GM10266 (cell line): ENCODE measurements around the gene MUC5AC.
"Not testable (repeated sequence)": the region's sequence is repeated elsewhere in the genome, so short reads cannot be mapped to it uniquely, and the experiment has no call there.

Experiments used
- DNase-seq: peaks from one replicate; pipeline ENCODE4 v3.0.0; 2012; ENCODE audit errors: extremely low spot score
- CTCF ChIP-seq: IDR thresholded peaks from 2 replicates; pipeline ENCODE4 v1.5.1; 2012; ENCODE audit warnings: mild to moderate bottlenecking, low read depth; ENCODE audit not compliant: control insufficient read depth, insufficient read depth; ENCODE audit errors: missing control alignments

Gene MUC5AC

GRCh38 chr11:1179641-1180040 is 21.9 kb downstream of the MUC5AC start:
- no peak for DNase-seq
- no peak for TF ChIP-seq CTCF

DNA sequence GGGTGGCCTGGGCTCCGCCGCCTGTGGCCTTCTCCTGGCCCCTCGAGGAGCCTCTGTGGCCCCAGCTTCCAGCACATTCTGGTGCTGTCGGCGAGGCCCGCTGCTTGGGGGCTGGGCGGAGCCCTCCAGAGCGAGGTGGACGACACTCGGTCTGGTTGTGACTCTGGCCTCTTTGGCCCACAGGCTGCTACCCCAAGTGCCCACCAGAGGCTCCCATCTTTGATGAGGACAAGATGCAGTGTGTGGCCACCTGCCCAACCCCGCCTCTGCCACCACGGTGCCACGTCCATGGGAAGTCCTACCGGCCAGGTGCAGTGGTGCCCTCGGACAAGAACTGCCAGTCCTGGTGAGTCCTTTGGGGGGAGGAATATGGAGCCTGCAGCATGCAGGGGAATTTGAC is 22.4 kb downstream of the MUC5AC start:
- DNase-seq: no peak
- no peak for TF ChIP-seq CTCF

DNA sequence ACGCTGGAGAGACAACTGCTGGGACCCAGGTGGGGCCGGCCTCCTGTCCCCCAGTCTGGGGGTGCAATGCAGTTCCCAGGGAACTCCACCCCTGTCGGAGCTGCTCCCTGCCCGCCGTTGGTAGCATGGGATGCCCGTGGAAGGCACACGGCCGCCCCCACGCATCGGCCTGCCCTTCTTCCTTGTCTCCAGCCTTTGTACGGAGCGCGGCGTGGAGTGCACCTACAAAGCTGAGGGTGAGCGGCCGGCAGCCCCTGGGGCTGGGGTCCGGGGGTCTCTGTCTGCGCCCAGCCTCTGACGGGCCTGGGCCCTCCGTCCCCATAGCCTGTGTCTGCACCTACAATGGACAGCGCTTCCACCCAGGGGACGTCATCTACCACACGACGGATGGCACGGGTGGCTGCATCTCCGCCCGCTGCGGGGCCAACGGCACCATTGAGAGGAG is 23.2 kb downstream of the MUC5AC start:
- no peak for TF ChIP-seq CTCF
- DNase-seq: no peak

GRCh38 chr11:1181420-1181819 is 23.7 kb downstream of the MUC5AC start:
- no peak for TF ChIP-seq CTCF
- DNase-seq: no peak

GRCh38 chr11:1181853-1182535 is 24.2 kb downstream of the MUC5AC start:
- TF ChIP-seq CTCF: no peak
- no peak for DNase-seq

GRCh38 chr11:1184139-1184538 is 26.4 kb downstream of the MUC5AC start:
- DNase-seq: not testable (repeated sequence)

DNA sequence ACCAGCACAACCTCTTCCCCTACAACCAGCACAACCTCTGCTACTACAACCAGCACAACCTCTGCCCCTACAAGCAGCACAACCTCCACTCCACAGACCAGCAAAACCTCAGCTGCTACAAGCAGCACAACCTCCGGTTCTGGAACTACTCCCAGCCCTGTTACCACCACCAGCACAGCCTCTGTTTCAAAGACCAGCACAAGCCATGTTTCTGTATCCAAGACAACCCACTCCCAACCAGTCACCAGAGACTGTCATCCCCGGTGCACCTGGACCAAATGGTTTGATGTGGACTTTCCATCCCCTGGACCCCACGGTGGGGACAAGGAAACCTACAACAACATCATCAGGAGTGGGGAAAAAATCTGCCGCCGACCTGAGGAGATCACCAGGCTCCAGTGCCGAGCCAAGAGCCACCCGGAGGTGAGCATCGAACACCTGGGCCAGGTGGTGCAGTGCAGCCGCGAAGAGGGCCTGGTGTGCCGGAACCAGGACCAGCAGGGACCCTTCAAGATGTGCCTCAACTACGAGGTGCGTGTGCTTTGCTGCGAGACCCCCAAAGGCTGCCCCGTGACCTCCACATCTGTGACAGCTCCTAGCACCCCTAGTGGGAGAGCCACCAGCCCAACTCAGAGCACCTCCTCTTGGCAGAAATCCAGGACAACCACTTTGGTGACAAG is 30.8 kb downstream of the MUC5AC start:
- not testable (repeated sequence) for DNase-seq

GRCh38 chr11:1189816-1190215 is 32.1 kb downstream of the MUC5AC start:
- not testable (repeated sequence) for DNase-seq

DNA sequence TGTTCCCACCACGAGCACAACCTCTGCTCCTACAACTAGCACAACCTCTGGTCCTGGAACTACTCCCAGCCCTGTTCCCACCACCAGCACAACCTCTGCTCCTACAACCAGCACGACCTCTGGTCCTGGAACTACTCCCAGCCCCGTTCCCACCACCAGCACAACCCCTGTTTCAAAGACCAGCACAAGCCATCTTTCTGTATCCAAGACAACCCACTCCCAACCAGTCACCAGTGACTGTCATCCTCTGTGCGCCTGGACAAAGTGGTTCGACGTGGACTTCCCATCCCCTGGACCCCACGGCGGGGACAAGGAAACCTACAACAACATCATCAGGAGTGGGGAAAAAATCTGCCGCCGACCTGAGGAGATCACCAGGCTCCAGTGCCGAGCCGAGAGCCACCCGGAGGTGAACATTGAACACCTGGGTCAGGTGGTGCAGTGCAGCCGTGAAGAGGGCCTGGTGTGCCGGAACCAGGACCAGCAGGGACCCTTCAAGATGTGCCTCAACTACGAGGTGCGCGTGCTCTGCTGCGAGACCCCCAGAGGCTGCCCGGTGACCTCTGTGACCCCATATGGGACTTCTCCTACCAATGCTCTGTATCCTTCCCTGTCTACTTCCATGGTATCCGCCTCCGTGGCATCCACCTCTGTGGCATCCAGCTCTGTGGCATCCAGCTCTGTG is 34.2 kb downstream of the MUC5AC start:
- DNase-seq: not testable (repeated sequence)
